Liver (tissue), 9 donors: ENCODE results near the gene SMCO3. TPM values are rescaled to one million over a fixed set of nuclear protein-coding genes. Genes with fewer than 3 reads are reported as not detected.

Experiments
- DNase-seq: peaks from one replicate; pipeline ENCODE4 v3.0.0-alpha.2; 2017; ENCODE audit warnings: low spot score
- H3K27ac ChIP-seq, 2 donors: one replicate each; pipeline ENCODE4 v1.7.0; 2013; ENCODE audit warnings: inconsistent platforms in 2 of 2, low read length in 2 of 2, control low read depth in 1 of 2, low read depth in 1 of 2, mild to moderate bottlenecking in 1 of 2
- H3K27me3 ChIP-seq, 4 donors: one replicate each; pipeline versions ENCODE4 v1.6.1 to v1.7.0; 2013; ENCODE audit warnings: low read length in 3 of 4, inconsistent platforms in 1 of 4, mild to moderate bottlenecking in 1 of 4, moderate library complexity in 1 of 4; ENCODE audit not compliant: control insufficient read depth in 4 of 4, insufficient read depth in 4 of 4
- H3K36me3 ChIP-seq, 4 donors: one replicate each; pipeline versions ENCODE4 v1.6.1 to v1.7.0; 2013; ENCODE audit warnings: low read length in 3 of 4, mild to moderate bottlenecking in 3 of 4, low read depth in 1 of 4, moderate library complexity in 1 of 4; ENCODE audit not compliant: control insufficient read depth in 4 of 4, insufficient read depth in 3 of 4
- H3K4me1 ChIP-seq, 4 donors: one replicate each; pipeline versions ENCODE4 v1.6.1 to v1.7.0; 2013; ENCODE audit warnings: low read length in 3 of 4, mild to moderate bottlenecking in 3 of 4, moderate library complexity in 1 of 4; ENCODE audit not compliant: control insufficient read depth in 4 of 4, insufficient read depth in 4 of 4
- H3K4me3 ChIP-seq, 3 donors: one replicate each; pipeline versions ENCODE4 v1.6.1 to v1.7.0; 2013; ENCODE audit warnings: low read length in 3 of 3, control low read depth in 1 of 3, low read depth in 1 of 3, mild to moderate bottlenecking in 1 of 3
- H3K9ac ChIP-seq, 2 donors: one replicate each; pipeline ENCODE4 v1.7.0; 2013; ENCODE audit warnings: low read length in 2 of 2, mild to moderate bottlenecking in 2 of 2, moderate library complexity in 2 of 2, control low read depth in 1 of 2, low read depth in 1 of 2
- H3K9me3 ChIP-seq, 4 donors: one replicate each; pipeline versions ENCODE4 v1.6.1 to v1.7.0; 2013; ENCODE audit warnings: low read length in 3 of 4; ENCODE audit not compliant: control insufficient read depth in 4 of 4
- ATF3 ChIP-seq: IDR thresholded peaks from 2 replicates; pipeline ENCODE4 v1.6.1; 2016; ENCODE audit warnings: antibody characterized with exemption
- CTCF ChIP-seq: fragments of 150-350 bp; IDR thresholded peaks from 2 replicates; pipeline ENCODE4 v1.5.1; 2017; ENCODE audit warnings: improper control_type of control experiment, low read depth, low read length; ENCODE audit not compliant: missing input control
- EGR1 ChIP-seq, 2 donors: IDR thresholded peaks; 2 replicates each; pipeline ENCODE4 v1.6.1; 2016 to 2018; ENCODE audit warnings: antibody characterized with exemption in 2 of 2, low read depth in 2 of 2
- FOXA1 ChIP-seq: IDR thresholded peaks from 2 replicates; pipeline ENCODE4 v1.6.1; 2016; ENCODE audit warnings: antibody characterized with exemption
- FOXA2 ChIP-seq: IDR thresholded peaks from 2 replicates; pipeline ENCODE4 v1.6.1; 2016; ENCODE audit warnings: antibody characterized with exemption
- GABPA ChIP-seq, 2 donors: IDR thresholded peaks in 1 of 2; conservative IDR thresholded peaks in 1 of 2; 2 replicates each; pipeline ENCODE4 v1.6.1; 2016; ENCODE audit warnings: antibody characterized with exemption in 2 of 2, mild to moderate bottlenecking in 1 of 2, moderate library complexity in 1 of 2
- HNF4A ChIP-seq, 2 donors: conservative IDR thresholded peaks; 2 replicates each; pipeline ENCODE4 v1.6.1; 2016; ENCODE audit warnings: antibody characterized with exemption in 2 of 2, mild to moderate bottlenecking in 2 of 2
- HNF4G ChIP-seq: IDR thresholded peaks from 2 replicates; pipeline ENCODE4 v1.6.1; 2016; ENCODE audit warnings: antibody characterized with exemption
- JUND ChIP-seq, 2 donors: IDR thresholded peaks; 2 replicates each; pipeline ENCODE4 v1.6.1; 2016; ENCODE audit warnings: antibody characterized with exemption in 2 of 2
- MAX ChIP-seq: IDR thresholded peaks from 2 replicates; pipeline ENCODE4 v1.6.1; 2016; ENCODE audit warnings: antibody characterized with exemption
- NR2F2 ChIP-seq: IDR thresholded peaks from 2 replicates; pipeline ENCODE4 v1.6.1; 2016; ENCODE audit warnings: antibody characterized with exemption
- RAD21 ChIP-seq, 2 donors: IDR thresholded peaks; 2 replicates each; pipeline ENCODE4 v1.6.1; 2016; ENCODE audit warnings: antibody characterized with exemption in 2 of 2, mild to moderate bottlenecking in 2 of 2
- REST ChIP-seq: IDR thresholded peaks from 2 replicates; pipeline ENCODE4 v1.6.1; 2016; ENCODE audit warnings: antibody characterized with exemption, mild to moderate bottlenecking
- RXRA ChIP-seq, 2 donors: IDR thresholded peaks; 2 replicates each; pipeline ENCODE4 v1.6.1; 2017 to 2018; ENCODE audit warnings: antibody characterized with exemption in 2 of 2, mild to moderate bottlenecking in 1 of 2
- SP1 ChIP-seq: IDR thresholded peaks from 2 replicates; pipeline ENCODE4 v1.6.1; 2018; ENCODE audit warnings: antibody characterized with exemption, mild to moderate bottlenecking
- TAF1 ChIP-seq: conservative IDR thresholded peaks from 2 replicates; pipeline ENCODE4 v1.6.1; 2016; ENCODE audit warnings: antibody characterized with exemption, mild to moderate bottlenecking
- YY1 ChIP-seq: IDR thresholded peaks from 2 replicates; pipeline ENCODE4 v1.6.1; 2016; ENCODE audit warnings: antibody characterized with exemption, mild to moderate bottlenecking
- ZBTB33 ChIP-seq: IDR thresholded peaks from 2 replicates; pipeline ENCODE4 v1.6.1; 2016; ENCODE audit warnings: antibody characterized with exemption
- WGBS: extraction: QIAGEN DNeasy Blood & Tissue Kit; methylation state at CpG from one replicate; pipeline ENCODE4 v1.1.7; 2013; 5-methylcytosine and 5-hydroxymethylcytosine counted together
- polyA plus RNA-seq, 2 donors: library from polyadenylated mRNA; stranded (reverse) in 1 of 2; unstranded in 1 of 2; fragments of 200-250 nt in 1 of 2; fragments of >200 nt in 1 of 2; fragmentation: Nextera tagmentation in 1 of 2; extraction: Ambion mirVana in 1 of 2; gene quantifications; one replicate each; pipeline versions ENCODE4 v1.2.1 to v1.2.3, GENCODE V29; 2013 to 2015
- total RNA-seq, 2 donors: library from RNA; depleted of rRNA; stranded (reverse); fragments of >200 nt; gene quantifications; one replicate each; pipeline ENCODE4 v1.2.3, GENCODE V29; 2014
- donor health status: healthy.
- donor health status: healthy.
- donor health status: healthy.
- donor health status: healthy.
- donor health status: healthy.

SMCO3 gene
- total and polyA plus RNA-seq, 4 donors = 0.17 to 0.93 (median 0.56) TPM

GRCh38 chr12:14769969-14770495 is 44.0 kb downstream of the SMCO3 start:
- Histone ChIP-seq H3K4me3 (peak overlapping the region; percentile 69 to 98 (median 83)), H3K4me1 (peaks cover 3 to 25% (median 14%) of the 10 kb centered on the region in 4 donors), H3K27me3 (no peaks in the 10 kb centered on the region), H3K27ac (peak overlapping the region; percentile 95), H3K9me3 (no peaks in the 10 kb centered on the region), H3K36me3 (peaks cover 0 to 2% (median 0%) of the 10 kb centered on the region in 4 donors), H3K9ac (peak overlapping the region; percentile 93)
- WGBS = under 1% methylated on average over 38 of the region's 38 CpGs
- peak; percentile 50 to 61 for TF ChIP-seq RXRA (IDR thresholded peaks at IDR 0.05)
- peak in 1 of 2 donors; percentile 10 for TF ChIP-seq HNF4A (conservative IDR thresholded peaks at IDR 0.05)
- TF ChIP-seq REST = no peak
- no peak for TF ChIP-seq FOXA2
- TF ChIP-seq EGR1 (IDR thresholded peaks at IDR 0.05; ENCODE audit: low read depth in 2 of 2) = no peak
- peak; percentile 28 for TF ChIP-seq MAX
- TF ChIP-seq YY1 = peak; percentile 86
- TF ChIP-seq HNF4G = no peak
- peak; percentile 29 for TF ChIP-seq SP1
- no peak for TF ChIP-seq ZBTB33
- TF ChIP-seq JUND (IDR thresholded peaks at IDR 0.05) = no peak
- peak in 1 of 2 donors; percentile 44 for TF ChIP-seq GABPA (IDR thresholded peaks at IDR 0.05 in 1 of 2, conservative IDR thresholded peaks at IDR 0.05 in 1 of 2)
- peak; percentile 65 to 74 for TF ChIP-seq RAD21 (IDR thresholded peaks at IDR 0.05)
- TF ChIP-seq NR2F2 = peak; percentile 73
- peak; percentile 80 for TF ChIP-seq CTCF
- peak; percentile 86 for DNase-seq

GRCh38 chr12:14769466-14769968 is 44.5 kb downstream of the SMCO3 start:
- Histone ChIP-seq H3K4me1 (peaks cover 3 to 25% (median 11%) of the 10 kb centered on the region in 4 donors), H3K9ac (peak overlapping the region; percentile 93), H3K27me3 (no peaks in the 10 kb centered on the region), H3K27ac (peak overlapping the region; percentile 95), H3K9me3 (no peaks in the 10 kb centered on the region), H3K4me3 (peak overlapping the region; percentile 69 to 98 (median 83)), H3K36me3 (peaks cover 0 to 2% (median 0%) of the 10 kb centered on the region in 4 donors)
- WGBS = under 1% methylated on average over 26 of the region's 26 CpGs
- peak; percentile 51 for DNase-seq
- TF ChIP-seq ZBTB33 = no peak
- TF ChIP-seq RAD21 (IDR thresholded peaks at IDR 0.05) = no peak
- TF ChIP-seq HNF4A (conservative IDR thresholded peaks at IDR 0.05) = no peak
- TF ChIP-seq MAX = no peak
- no peak for TF ChIP-seq ATF3
- no peak for TF ChIP-seq REST
- TF ChIP-seq FOXA1 = no peak
- no peak for TF ChIP-seq TAF1
